ENCODE data around the gene BAIAP2. TPM values are rescaled to one million over a fixed set of nuclear protein-coding genes. Genes with fewer than 3 reads are reported as not detected.

Gene BAIAP2
- total RNA-seq, 2 donors from 2014 or later = 9.9 to 15.6 TPM

GRCh38 chr17:81000631-81001357 is 34.2 kb upstream of the BAIAP2 start:
- ATAC-seq (ENCODE audit: insufficient number of reproducible peaks, low FRiP score, low read depth) = no peak

GRCh38 chr17:81002013-81002384 is 33.0 kb upstream of the BAIAP2 start:
- TF ChIP-seq, protein P1, sequence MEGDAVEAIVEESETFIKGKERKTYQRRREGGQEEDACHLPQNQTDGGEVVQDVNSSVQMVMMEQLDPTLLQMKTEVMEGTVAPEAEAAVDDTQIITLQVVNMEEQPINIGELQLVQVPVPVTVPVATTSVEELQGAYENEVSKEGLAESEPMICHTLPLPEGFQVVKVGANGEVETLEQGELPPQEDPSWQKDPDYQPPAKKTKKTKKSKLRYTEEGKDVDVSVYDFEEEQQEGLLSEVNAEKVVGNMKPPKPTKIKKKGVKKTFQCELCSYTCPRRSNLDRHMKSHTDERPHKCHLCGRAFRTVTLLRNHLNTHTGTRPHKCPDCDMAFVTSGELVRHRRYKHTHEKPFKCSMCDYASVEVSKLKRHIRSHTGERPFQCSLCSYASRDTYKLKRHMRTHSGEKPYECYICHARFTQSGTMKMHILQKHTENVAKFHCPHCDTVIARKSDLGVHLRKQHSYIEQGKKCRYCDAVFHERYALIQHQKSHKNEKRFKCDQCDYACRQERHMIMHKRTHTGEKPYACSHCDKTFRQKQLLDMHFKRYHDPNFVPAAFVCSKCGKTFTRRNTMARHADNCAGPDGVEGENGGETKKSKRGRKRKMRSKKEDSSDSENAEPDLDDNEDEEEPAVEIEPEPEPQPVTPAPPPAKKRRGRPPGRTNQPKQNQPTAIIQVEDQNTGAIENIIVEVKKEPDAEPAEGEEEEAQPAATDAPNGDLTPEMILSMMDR (IDR thresholded peaks at IDR 0.05) = no peak
- ATAC-seq (ENCODE audit: insufficient number of reproducible peaks, low FRiP score, low read depth) (no peak), DNase-seq (ENCODE audit: low spot score) (no peak)
- H3K9me3 ChIP-seq = no peaks in the 10 kb centered on the region
- H3K4me1 ChIP-seq (ENCODE audit: control insufficient read depth in 1 of 2, low read depth in 2 of 2) = peaks cover 7 to 14% of the 10 kb centered on the region in 2 donors
- H3K27ac ChIP-seq = no peak overlapping the region
- no peaks in the 10 kb centered on the region for H3K27me3 ChIP-seq (replicated peaks; ENCODE audit: insufficient read depth)
- H3K4me3 ChIP-seq = no peak overlapping the region
- peaks cover 28% of the 10 kb centered on the region for H3K36me3 ChIP-seq

More at GRCh38 chr17:81000631-81001357, 34.2 kb upstream of the BAIAP2 start:
- H3K9me3 ChIP-seq = no peaks in the 10 kb centered on the region
- H3K36me3 ChIP-seq = peaks cover 37% of the 10 kb centered on the region
- TF ChIP-seq, protein P1 (IDR thresholded peaks at IDR 0.05) = no peak
- no peak overlapping the region for H3K4me3 ChIP-seq
- peaks cover 7 to 14% of the 10 kb centered on the region in 2 donors for H3K4me1 ChIP-seq (ENCODE audit: control insufficient read depth in 1 of 2, low read depth in 2 of 2)
- no peak for DNase-seq (ENCODE audit: low spot score)
- no peaks in the 10 kb centered on the region for H3K27me3 ChIP-seq (replicated peaks; ENCODE audit: insufficient read depth)
- H3K27ac ChIP-seq = no peak overlapping the region

- no peaks in the 10 kb centered on the region for H3K9me3 ChIP-seq
- no peaks in the 10 kb centered on the region for H3K27me3 ChIP-seq (replicated peaks; ENCODE audit: insufficient read depth)
- H3K4me1 ChIP-seq (ENCODE audit: control insufficient read depth in 1 of 2, low read depth in 2 of 2) = peaks cover 7 to 14% of the 10 kb centered on the region in 2 donors
- no peak overlapping the region for H3K27ac ChIP-seq
- H3K4me3 ChIP-seq = no peak overlapping the region
- ATAC-seq (ENCODE audit: insufficient number of reproducible peaks, low FRiP score, low read depth) = no peak
- TF ChIP-seq, protein P1 (IDR thresholded peaks at IDR 0.05) = no peak
- peaks cover 21% of the 10 kb centered on the region for H3K36me3 ChIP-seq
- no peak for DNase-seq (ENCODE audit: low spot score)
These were observed 32.3 kb upstream of the BAIAP2 start for GRCh38 chr17:81002409-81003361.

GRCh38 chr17:81003711-81004475 is 31.1 kb upstream of the BAIAP2 start:
- TF ChIP-seq, protein P1 (IDR thresholded peaks at IDR 0.05) = no peak
- no peaks in the 10 kb centered on the region for H3K9me3 ChIP-seq
- H3K4me1 ChIP-seq (ENCODE audit: control insufficient read depth in 1 of 2, low read depth in 2 of 2) = peaks cover 7 to 14% of the 10 kb centered on the region in 2 donors
- peaks cover 9% of the 10 kb centered on the region for H3K36me3 ChIP-seq
- H3K27ac ChIP-seq = no peak overlapping the region
- peak overlapping the region; percentile 31 for H3K4me3 ChIP-seq
- no peak for ATAC-seq (ENCODE audit: insufficient number of reproducible peaks, low FRiP score, low read depth)
- no peaks in the 10 kb centered on the region for H3K27me3 ChIP-seq (replicated peaks; ENCODE audit: insufficient read depth)
- DNase-seq (ENCODE audit: low spot score) = no peak
